Natural killer cell (primary cell): Measurements from ENCODE around the gene NRP2. TPM values are rescaled to one million over a fixed set of nuclear protein-coding genes. Genes with fewer than 3 reads are reported as not detected.

Experiments used
- ATAC-seq, 3 donors: fragments of 150-1000 bp in 2 of 3; fragments of 200-7000 bp in 1 of 3; cut with Tn5 transposase; 1 replicate in 1 of 3; 2 replicates in 2 of 3; pipeline ENCODE4 v1.10.0; 2021; ENCODE audit warnings: mild to moderate bottlenecking in 2 of 3, moderate library complexity in 2 of 3
- DNase-seq, 2 donors: peaks; one replicate each; pipeline versions ENCODE4 v3.0.0 to v3.0.0-alpha.2; 2013 to 2021; ENCODE audit warnings: mixed read lengths in 1 of 2
- H3K27ac ChIP-seq: one replicate; pipeline ENCODE4 v1.5.1; 2013; ENCODE audit warnings: mild to moderate bottlenecking, low read length
- H3K27me3 ChIP-seq: one replicate; pipeline ENCODE4 v1.6.1; 2013; ENCODE audit warnings: low read length; ENCODE audit not compliant: control insufficient read depth, insufficient read depth
- H3K36me3 ChIP-seq: one replicate; pipeline ENCODE4 v1.6.1; 2013; ENCODE audit warnings: low read length; ENCODE audit not compliant: control insufficient read depth, insufficient read depth
- H3K4me1 ChIP-seq: one replicate; pipeline ENCODE4 v1.6.1; 2013; ENCODE audit warnings: low read length; ENCODE audit not compliant: control insufficient read depth, insufficient read depth
- H3K4me3 ChIP-seq: one replicate; pipeline ENCODE4 v1.5.1; 2013; ENCODE audit warnings: low read length
- H3K9me3 ChIP-seq: one replicate; pipeline ENCODE4 v1.6.1; 2013; ENCODE audit warnings: low read length; ENCODE audit not compliant: control insufficient read depth, insufficient read depth
- H3K27ac Mint-ChIP-seq, 2 donors: one replicate each; pipeline ENCODE4 v1.8.0; 2022; ENCODE audit warnings: mild to moderate bottlenecking in 2 of 2, mixed read lengths in 2 of 2, moderate library complexity in 1 of 2
- H3K27me3 Mint-ChIP-seq, 2 donors: one replicate each; pipeline ENCODE4 v1.8.0; 2022; ENCODE audit warnings: low read depth in 2 of 2, mixed read lengths in 2 of 2
- H3K36me3 Mint-ChIP-seq: one replicate; pipeline ENCODE4 v1.8.0; 2022; ENCODE audit warnings: mixed read lengths
- H3K4me1 Mint-ChIP-seq, 2 donors: one replicate each; pipeline ENCODE4 v1.8.0; 2022; ENCODE audit warnings: mixed read lengths in 2 of 2
- H3K4me3 Mint-ChIP-seq: one replicate; pipeline ENCODE4 v1.8.0; 2022; ENCODE audit warnings: mild to moderate bottlenecking, moderate library complexity, mixed read lengths
- H3K9me3 Mint-ChIP-seq, 2 donors: one replicate each; pipeline ENCODE4 v1.8.0; 2022; ENCODE audit warnings: mixed read lengths in 2 of 2
- CTCF ChIP-seq: fragments of 200-600 bp; IDR thresholded peaks from one replicate; pipeline ENCODE4 v1.8.0; 2022; ENCODE audit warnings: antibody characterized with exemption
- WGBS: methylation state at CpG from one replicate; pipeline ENCODE4 v1.1.7; 2013; ENCODE audit warnings: missing lambda C conversion rate; ENCODE audit not compliant: insufficient coverage; 5-methylcytosine and 5-hydroxymethylcytosine counted together
- intact Hi-C: fragments of 100-400 bp; cut with micrococcal nuclease; formaldehyde crosslinking; loops from one replicate; pipeline ENCODE4 v1.14.2; 2022
- total RNA-seq, 4 donors: library from RNA; stranded (reverse); fragments of 120-200 nt in 1 of 4; gene quantifications; one replicate each; pipeline versions ENCODE4 v1.2.3 to v1.2.4, GENCODE V29; 2013 to 2022

Gene NRP2
- total RNA-seq, 3 donors from 2014 or later (not counting 1 experiment from before 2014, with no cell fraction given) = 0.40 TPM; not detected in 2

DNA sequence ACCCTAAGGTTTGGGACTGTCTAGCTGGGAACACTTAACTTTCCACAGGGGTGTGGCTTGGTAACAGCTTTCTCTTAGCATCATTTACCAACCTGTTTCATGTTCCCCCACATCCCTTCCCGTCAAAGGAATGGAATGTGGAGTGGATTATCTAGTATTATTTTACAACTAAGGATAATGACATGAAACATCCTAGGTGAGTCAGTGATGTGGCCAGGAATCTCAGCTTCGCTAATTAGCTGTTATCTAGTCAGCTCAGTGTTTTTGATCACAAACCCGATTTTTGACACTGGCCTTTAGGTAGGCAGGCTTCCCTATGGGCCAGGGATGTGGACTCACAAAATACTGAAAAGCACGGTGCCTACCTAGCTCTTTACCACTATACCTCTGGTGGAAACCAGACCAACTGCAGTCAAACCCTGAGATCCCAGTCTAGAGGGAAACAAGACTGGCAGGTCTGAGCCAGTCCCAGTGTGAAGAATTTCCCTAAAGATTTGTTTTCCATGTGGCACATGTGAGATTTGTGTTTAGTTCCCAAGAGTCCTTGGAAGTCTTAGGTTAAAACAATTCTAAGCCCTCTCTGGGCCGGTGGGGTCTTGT is 2.8 kb upstream of the NRP2 start:
- H3K27ac Mint-ChIP-seq = no peak overlapping the region
- H3K9me3 Mint-ChIP-seq = no peaks in the 10 kb centered on the region
- H3K4me1 ChIP-seq = peaks cover 4% of the 10 kb centered on the region
- H3K27ac ChIP-seq = no peak overlapping the region
- ATAC-seq = no peak
- no peaks in the 10 kb centered on the region for H3K36me3 ChIP-seq
- peaks cover 39 to 67% of the 10 kb centered on the region in 2 donors for H3K27me3 Mint-ChIP-seq
- WGBS = 63% methylated on average over 4 of the region's 5 CpGs
- no peaks in the 10 kb centered on the region for H3K9me3 ChIP-seq
- peaks cover 25% of the 10 kb centered on the region for H3K27me3 ChIP-seq
- no peak for TF ChIP-seq CTCF
- intact Hi-C loops = loop anchor here (5.0 to 10.0 kb wide), 3 partner anchors 807 to 1535 kb away; no protein-coding TSS in a partner anchor
- H3K4me3 ChIP-seq = no peak overlapping the region
- DNase-seq = no peak
- no peak overlapping the region for H3K4me3 Mint-ChIP-seq
- H3K4me1 Mint-ChIP-seq = no peaks in the 10 kb centered on the region
- no peaks in the 10 kb centered on the region for H3K36me3 Mint-ChIP-seq

DNA sequence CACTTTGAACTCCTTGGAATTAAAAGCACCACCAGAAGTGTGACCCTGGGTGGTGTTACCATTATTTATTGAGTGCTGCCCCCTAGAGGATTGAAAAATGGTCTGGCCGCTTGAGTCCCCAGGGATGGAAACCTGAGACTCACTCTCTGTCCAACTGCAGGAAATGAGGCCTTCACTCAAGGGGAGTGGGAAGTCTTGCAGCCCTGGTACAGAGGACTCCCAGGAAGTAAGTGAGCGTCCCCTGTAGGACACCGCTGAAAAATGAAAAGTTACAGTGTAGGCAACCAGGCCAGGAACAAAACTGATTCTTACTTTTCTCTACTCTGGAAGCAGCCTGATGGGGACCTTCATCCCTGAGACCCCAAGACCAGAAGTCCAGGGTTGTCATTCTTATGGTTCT is 2.2 kb upstream of the NRP2 start:
- no peak overlapping the region for H3K27ac Mint-ChIP-seq
- no peak overlapping the region for H3K4me3 Mint-ChIP-seq
- DNase-seq (peak in 1 of 2 donors; percentile 64), ATAC-seq (no peak)
- intact Hi-C loops = no loop called here
- 22% methylated on average over 3 of the region's 3 CpGs for WGBS
- Histone ChIP-seq H3K4me3 (no peak overlapping the region), H3K4me1 (peaks cover 5% of the 10 kb centered on the region), H3K36me3 (no peaks in the 10 kb centered on the region), H3K27me3 (peaks cover 30% of the 10 kb centered on the region), H3K27ac (no peak overlapping the region), H3K9me3 (no peaks in the 10 kb centered on the region)
- peak; percentile 42 for TF ChIP-seq CTCF
- no peaks in the 10 kb centered on the region for H3K36me3 Mint-ChIP-seq
- no peaks in the 10 kb centered on the region for H3K9me3 Mint-ChIP-seq
- H3K4me1 Mint-ChIP-seq = no peaks in the 10 kb centered on the region
- peaks cover 44 to 69% of the 10 kb centered on the region in 2 donors for H3K27me3 Mint-ChIP-seq

DNA sequence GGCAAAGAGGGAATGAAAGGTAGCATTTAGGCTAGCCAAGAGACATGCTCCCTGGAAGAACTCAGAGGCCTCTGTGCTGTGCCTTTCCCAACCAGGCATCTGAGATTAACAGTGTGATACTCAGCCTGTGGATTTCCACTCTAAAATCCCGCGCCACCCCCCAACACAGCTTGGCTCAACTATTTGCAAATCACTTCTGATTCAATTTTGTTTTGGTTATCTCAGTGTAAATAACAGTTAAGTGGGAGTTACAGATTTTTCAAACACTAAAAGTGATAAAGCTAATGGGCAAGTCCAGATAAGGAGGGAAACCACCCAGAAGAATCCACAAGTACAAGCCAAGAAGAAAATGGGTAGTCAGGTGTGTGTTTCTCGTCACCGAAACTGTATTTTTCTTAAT is 1.4 kb upstream of the NRP2 start:
- Mint-ChIP-seq H3K4me3 (no peak overlapping the region), H3K9me3 (no peaks in the 10 kb centered on the region), H3K27ac (no peak overlapping the region), H3K36me3 (no peaks in the 10 kb centered on the region), H3K27me3 (peaks cover 48 to 69% of the 10 kb centered on the region in 2 donors), H3K4me1 (no peaks in the 10 kb centered on the region)
- no peak overlapping the region for H3K27ac ChIP-seq
- DNase-seq (no peak), ATAC-seq (no peak)
- peaks cover 32% of the 10 kb centered on the region for H3K27me3 ChIP-seq
- no CpG with 5 or more reads among the region's 4 CpGs for WGBS
- H3K36me3 ChIP-seq = no peaks in the 10 kb centered on the region
- H3K4me1 ChIP-seq = peaks cover 11% of the 10 kb centered on the region
- no peak for TF ChIP-seq CTCF
- H3K9me3 ChIP-seq = no peaks in the 10 kb centered on the region
- intact Hi-C loops = no loop called here
- no peak overlapping the region for H3K4me3 ChIP-seq
